ENCODE results near the gene DNAJC13. TPM values are rescaled to one million over a fixed set of nuclear protein-coding genes. Genes with fewer than 3 reads are reported as not detected.

Gene DNAJC13
- total RNA-seq, 1 experiment from 2014 or later = 18.1 TPM

DNA sequence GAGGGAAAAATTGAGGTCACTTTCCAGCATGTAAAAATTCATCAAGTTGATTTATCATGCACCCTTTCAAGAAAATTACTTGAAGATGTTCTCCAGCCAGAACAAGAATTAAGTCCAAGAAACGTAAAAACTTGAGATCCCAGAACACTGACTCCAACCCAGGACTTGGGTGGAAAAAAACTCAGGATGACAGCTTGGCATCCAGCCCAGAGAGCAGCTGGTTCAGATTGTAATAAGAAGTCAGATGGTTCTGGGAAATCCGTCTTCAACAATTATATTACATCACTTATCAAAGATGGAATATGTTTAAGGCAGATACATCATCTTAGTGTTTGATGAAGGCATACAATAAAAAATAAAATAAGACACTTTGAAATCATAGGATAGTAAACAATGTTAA lies 23.0 kb upstream of the DNAJC13 start:
- no peak overlapping the region for H2BK15ac ChIP-seq (ENCODE audit: low read depth, low read length)
- no peaks in the 10 kb centered on the region for H3K79me2 ChIP-seq (ENCODE audit: insufficient read depth, low read length)
- peaks cover 0 to 4% of the 10 kb centered on the region in 2 experiments; a peak in 2 of 5 replicates for H3K9me3 Mint-ChIP-seq
- no peak overlapping the region for H3K23ac ChIP-seq (ENCODE audit: insufficient read length, low read depth, low read length)
- no peak overlapping the region for H4K5ac ChIP-seq (ENCODE audit: insufficient read length, low read depth, low read length)
- no peaks in the 10 kb centered on the region for H3K27me3 Mint-ChIP-seq (ENCODE audit: low read depth)
- H3K4me2 ChIP-seq (ENCODE audit: insufficient read depth, insufficient read length, low read length) = no peak overlapping the region
- no peak overlapping the region; a peak in 1 of 7 replicates for H3K27ac Mint-ChIP-seq
- TF ChIP-seq, protein P1, sequence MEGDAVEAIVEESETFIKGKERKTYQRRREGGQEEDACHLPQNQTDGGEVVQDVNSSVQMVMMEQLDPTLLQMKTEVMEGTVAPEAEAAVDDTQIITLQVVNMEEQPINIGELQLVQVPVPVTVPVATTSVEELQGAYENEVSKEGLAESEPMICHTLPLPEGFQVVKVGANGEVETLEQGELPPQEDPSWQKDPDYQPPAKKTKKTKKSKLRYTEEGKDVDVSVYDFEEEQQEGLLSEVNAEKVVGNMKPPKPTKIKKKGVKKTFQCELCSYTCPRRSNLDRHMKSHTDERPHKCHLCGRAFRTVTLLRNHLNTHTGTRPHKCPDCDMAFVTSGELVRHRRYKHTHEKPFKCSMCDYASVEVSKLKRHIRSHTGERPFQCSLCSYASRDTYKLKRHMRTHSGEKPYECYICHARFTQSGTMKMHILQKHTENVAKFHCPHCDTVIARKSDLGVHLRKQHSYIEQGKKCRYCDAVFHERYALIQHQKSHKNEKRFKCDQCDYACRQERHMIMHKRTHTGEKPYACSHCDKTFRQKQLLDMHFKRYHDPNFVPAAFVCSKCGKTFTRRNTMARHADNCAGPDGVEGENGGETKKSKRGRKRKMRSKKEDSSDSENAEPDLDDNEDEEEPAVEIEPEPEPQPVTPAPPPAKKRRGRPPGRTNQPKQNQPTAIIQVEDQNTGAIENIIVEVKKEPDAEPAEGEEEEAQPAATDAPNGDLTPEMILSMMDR (conservative IDR thresholded peaks at IDR 0.05) = no peak
- no peak overlapping the region for H2BK120ac ChIP-seq (ENCODE audit: low read depth, low read length, poor library complexity, severe bottlenecking)
- no peak overlapping the region for H3K9ac ChIP-seq (ENCODE audit: extremely low read depth, insufficient read length, low read length)
- H4K8ac ChIP-seq (replicated peaks; ENCODE audit: insufficient read length, low read depth, low read length) = no peak overlapping the region
- H3K18ac ChIP-seq (ENCODE audit: insufficient read length, low read depth, low read length) = no peak overlapping the region
- H3K36me3 Mint-ChIP-seq (ENCODE audit: insufficient read depth in 1 of 3, low read depth in 3 of 3) = peaks cover 0 to 10% (median 8%) of the 10 kb centered on the region in 3 experiments; a peak in 6 of 7 replicates
- whole genome bisulfite sequencing (ENCODE audit: extremely low coverage, insufficient read length, low lambda C conversion rate) = no CpG with 5 or more reads among the region's 2 CpGs
- no peak for DNase-seq
- no peak overlapping the region for H3K14ac ChIP-seq (ENCODE audit: insufficient read depth, low read length)
- H2BK5ac ChIP-seq (ENCODE audit: insufficient read length, low read length) = no peak overlapping the region
- H3K4me1 ChIP-seq (ENCODE audit: insufficient read depth, low read length) = no peaks in the 10 kb centered on the region; the same call in 1 of the 2 replicates
- no peak overlapping the region for H2BK20ac ChIP-seq (ENCODE audit: low read depth, low read length, poor library complexity, severe bottlenecking)
- H3T11ph ChIP-seq (ENCODE audit: low read length) = no peak overlapping the region
- H3K9me3 ChIP-seq (ENCODE audit: control insufficient read depth, low read depth, low read length) = no peaks in the 10 kb centered on the region
- H2AFZ ChIP-seq (ENCODE audit: low read length) = no peak overlapping the region
- H4K91ac ChIP-seq (ENCODE audit: insufficient read length, low read depth, low read length) = no peak overlapping the region
- no peak overlapping the region for H2AK5ac ChIP-seq (ENCODE audit: insufficient read length, low read length)
- H3K23me2 ChIP-seq (ENCODE audit: insufficient read length, low read depth, low read length, poor library complexity, severe bottlenecking) = no peaks in the 10 kb centered on the region
- no peak overlapping the region for H3K4me3 Mint-ChIP-seq
- H4K20me1 ChIP-seq (ENCODE audit: control insufficient read depth, insufficient read depth, insufficient read length) = no peaks in the 10 kb centered on the region
- H3K56ac ChIP-seq (ENCODE audit: insufficient read length, low read depth, low read length) = no peak overlapping the region
- H3K4me1 Mint-ChIP-seq = peaks cover 8 to 12% of the 10 kb centered on the region in 2 experiments
- H2BK12ac ChIP-seq (ENCODE audit: insufficient read length, low read depth, low read length) = no peak overlapping the region
- no peak overlapping the region for H3K4ac ChIP-seq (ENCODE audit: low read depth, low read length)
- H3K27me3 ChIP-seq (ENCODE audit: insufficient read depth, low read length) = no peaks in the 10 kb centered on the region
- H3K27ac ChIP-seq (ENCODE audit: insufficient read length, low read depth, low read length) = no peak overlapping the region
- no peaks in the 10 kb centered on the region for H3K79me1 ChIP-seq (ENCODE audit: insufficient read depth, low read depth, low read length, poor library complexity, severe bottlenecking)
